Cardiac septum (tissue), 1 donor: ENCODE measurements around the gene DTX1. TPM values are rescaled to one million over a fixed set of nuclear protein-coding genes. Genes with fewer than 3 reads are reported as not detected.

Experiments
- DNase-seq: peaks from one replicate; pipeline ENCODE4 v3.0.0-alpha.2; 2020; ENCODE audit warnings: low spot score
- intact Hi-C: fragments of 100-400 bp; cut with DNase I; formaldehyde crosslinking; loops from one replicate; pipeline ENCODE4 v1.14.0; 2022
- total RNA-seq: library from RNA; stranded (reverse); fragmentation: NEBNext Ultra II Directional; extraction: Animal tissue kit (Norgen Biotek cat#: 25700); gene quantifications from one replicate; pipeline ENCODE4 v1.2.1, GENCODE V29; 2021
- donor health status: DM: no; HTN: no; CAD: no.

The DTX1 gene
- total RNA-seq, 1 donor from 2014 or later, result 2.6 TPM

DNA sequence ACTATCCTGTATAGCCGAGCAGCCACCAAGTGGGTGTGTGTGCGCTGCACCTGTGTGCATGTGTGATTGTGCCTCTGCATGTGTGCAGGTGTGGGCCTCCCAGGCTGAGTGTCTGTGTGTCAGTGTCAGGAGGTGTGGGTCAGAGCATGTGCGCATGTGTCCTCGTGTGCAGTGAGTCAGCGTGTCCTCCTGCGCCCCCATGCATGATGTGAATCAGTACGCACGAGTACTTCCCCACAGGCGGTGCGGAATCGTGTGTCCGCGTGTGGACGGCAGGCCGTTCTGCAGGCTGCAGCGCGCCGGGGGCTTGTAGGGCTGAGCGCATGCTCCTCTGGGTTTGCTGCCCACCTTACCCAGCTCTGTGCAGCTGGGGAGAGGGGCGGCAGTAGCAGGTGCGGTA is 34.2 kb downstream of the DTX1 start:
- intact Hi-C loops, result no loop called here
- no peak for DNase-seq

DNA sequence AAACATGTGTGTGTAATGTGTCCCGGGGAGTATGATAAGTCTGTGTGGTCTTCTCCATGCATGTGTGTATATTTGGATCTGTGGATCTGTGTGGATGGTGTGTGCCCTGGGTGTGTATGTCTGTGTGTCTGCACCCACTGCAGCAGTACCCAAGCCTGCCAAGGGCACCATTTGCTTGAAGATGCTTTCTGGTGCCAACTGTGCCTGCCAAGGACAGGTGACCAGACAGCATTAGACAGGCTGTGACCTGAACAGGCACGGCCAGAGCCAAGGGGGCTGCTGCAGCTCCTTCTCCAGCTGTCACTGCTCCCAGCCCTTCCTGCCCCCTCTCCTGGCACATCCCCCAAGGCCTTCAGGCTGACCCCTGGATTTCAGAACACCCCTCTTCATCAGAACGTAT is 35.0 kb downstream of the DTX1 start:
- intact Hi-C loops, result no loop called here
- no peak for DNase-seq

DNA sequence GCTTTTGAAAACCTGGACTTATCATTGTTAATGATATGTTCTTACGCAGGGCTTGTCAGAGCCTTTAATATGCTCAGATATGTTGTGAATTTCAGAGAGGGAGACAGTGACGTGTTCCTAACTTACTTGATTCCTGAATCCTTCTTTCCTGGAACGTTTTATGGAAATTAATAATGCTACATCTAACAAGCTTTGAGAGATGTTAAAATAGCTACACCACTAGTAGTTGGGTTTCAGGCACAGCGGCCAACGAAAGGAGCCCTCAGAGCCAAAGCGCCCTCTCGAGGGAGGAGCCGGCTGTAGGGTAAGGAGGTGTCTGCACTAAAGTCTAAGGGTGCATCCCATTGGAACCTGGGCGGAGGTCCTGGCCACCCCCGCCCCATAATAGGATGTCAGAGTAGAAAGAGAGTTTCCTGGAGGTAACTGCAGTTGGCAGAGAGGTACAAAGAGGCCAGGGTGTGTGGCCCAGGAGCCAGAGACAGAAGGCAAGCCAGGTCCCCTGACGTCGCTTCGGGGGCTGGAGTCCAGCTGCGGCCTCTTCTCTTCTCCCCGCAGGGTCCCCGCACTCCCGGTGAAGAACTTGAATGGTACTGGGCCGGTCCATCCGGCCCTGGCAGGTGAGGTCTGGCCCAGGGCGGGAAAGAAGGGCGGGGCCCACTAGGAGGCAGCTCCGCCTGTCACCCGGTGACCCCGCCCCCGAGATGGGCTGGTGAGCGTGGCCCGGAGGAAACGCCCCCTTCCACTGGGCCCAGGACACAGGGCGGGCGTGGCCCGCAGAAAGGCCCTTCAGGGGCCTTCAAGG is 36.3 kb downstream of the DTX1 start:
- no peak for DNase-seq
- intact Hi-C loops, result no loop called here

DNA sequence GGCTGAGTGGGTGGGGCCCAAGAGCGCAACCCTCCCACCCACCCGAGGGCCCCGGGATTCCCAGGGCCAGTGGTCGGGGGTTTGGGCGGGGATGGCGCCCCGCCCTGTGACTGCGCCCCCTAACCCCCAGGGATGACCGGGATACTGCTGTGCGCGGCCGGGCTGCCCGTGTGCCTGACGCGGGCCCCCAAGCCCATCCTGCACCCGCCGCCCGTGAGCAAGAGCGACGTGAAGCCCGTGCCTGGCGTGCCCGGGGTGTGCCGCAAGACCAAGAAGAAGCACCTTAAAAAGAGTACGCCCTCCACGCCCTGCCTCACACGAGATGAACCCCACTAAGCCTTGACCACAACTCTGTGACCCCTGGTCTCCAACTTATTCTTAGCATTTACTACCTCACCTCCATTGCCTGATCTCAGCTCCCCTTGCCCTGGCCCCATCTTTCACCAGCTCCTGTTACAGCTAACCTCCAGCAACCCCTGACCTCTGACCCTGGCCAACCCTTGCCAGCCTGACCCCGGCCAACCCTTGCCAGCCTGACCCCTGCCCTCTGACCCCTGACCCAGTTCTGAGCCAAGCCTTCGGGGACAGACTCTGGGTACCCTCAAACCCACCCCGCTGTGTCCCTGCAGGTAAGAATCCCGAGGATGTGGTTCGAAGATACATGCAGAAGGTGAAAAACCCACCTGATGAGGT is 37.0 kb downstream of the DTX1 start:
- intact Hi-C loops, result no loop called here
- DNase-seq, result no peak

DNA sequence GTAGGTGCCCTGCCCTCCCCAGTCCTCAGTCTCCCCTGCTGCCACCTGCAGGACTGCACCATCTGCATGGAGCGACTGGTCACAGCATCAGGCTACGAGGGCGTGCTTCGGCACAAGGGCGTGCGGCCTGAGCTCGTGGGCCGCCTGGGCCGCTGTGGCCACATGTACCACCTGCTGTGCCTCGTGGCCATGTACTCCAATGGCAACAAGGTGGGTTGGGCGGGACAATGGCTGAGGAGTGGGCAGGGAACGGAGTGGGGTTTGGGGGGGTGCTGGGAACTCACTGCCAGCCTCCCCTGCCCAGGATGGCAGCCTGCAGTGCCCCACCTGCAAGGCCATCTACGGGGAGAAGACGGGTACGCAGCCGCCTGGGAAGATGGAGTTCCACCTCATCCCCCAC is 38.2 kb downstream of the DTX1 start:
- intact Hi-C loops, result no loop called here
- no peak for DNase-seq

DNA sequence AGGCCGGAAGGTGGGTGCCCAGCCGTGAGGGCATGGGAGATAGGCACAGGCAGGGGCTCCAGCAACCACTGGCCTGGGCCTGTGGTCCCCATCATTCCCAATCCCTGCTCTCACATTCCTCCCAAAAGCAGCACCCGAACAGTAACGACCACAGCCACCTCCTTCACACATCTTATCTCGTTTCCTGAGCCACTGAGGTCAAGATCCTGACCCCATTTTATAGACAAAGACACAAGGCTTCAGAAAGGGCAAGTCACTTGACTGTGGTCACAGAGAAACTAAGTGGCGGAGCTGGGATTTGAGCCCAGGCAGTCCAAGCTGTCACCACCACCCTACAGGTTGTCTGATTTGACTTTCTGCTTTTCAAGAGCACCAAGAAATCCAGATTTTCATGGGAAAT is 38.9 kb downstream of the DTX1 start:
- DNase-seq, result no peak
- intact Hi-C loops, result no loop called here

DNA sequence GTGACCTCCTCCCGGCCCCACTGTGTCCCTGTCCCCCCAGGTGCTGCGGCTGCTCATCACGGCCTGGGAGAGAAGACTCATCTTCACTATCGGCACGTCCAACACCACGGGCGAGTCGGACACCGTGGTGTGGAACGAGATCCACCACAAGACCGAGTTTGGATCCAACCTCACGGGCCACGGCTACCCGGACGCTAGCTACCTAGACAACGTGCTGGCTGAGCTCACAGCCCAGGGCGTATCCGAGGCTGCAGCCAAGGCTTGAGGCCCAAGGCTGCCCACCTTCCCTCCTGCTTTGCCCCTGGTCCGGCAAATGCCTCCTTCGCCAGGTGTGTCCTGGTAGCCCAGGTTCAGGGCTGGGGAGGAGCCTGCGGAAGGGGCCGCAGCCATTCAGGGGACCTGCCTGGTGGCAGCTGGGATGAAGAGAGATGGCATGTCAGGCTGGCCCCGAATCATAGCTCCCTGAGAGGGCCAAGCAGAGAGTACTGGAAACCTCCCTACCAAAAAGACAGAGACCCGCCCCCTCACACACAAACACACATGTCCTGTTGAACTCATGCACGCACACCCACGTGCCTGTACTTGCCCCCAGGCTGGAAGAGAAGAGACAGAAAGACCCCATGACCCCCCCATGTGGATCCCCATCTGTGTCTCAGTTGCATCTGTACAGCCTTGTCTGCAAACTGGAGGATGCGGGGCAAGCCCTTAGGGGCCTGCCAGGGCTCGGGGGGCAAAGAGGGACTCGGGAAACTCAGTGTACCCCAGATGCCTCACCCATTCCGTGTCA is 40.3 kb downstream of the DTX1 start:
- intact Hi-C loops, result no loop called here
- no peak for DNase-seq

DNA sequence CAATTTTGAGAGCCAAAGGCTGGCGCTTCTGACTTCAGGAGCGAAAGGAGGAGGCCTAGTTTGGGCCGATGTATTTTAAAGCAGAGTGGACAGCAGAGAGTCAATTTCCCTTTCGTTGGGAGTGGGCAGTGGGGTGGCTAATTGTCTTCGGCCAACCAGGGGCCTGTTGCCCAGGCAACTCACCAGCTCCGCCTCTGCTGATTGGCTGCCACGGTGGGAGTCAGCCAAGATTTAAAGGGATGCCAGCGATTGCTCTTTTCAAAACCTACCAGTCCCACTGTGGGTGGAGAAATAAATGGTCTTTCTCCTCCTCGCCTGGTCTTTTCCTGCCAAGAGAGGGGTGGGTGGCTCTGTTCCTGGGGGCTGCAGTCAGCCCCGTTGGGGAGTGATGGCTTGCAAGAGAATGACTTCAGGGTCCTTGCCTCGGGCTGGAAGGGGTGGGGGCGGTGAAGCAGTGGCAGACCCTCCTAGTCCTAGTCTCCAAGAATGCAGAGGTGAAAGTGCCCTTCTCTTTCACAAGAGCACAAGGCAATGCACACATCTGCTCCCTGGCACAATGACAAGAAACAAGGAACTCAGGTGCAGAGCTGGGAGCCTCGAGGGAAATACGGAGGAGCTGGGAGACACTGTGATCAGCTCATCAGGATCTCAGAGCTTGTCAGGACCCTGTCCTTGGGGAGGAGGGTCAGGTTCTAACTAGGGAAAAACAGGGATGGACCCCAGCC is 41.3 kb downstream of the DTX1 start:
- DNase-seq, result no peak
- intact Hi-C loops, result loop anchor here (2.0 kb wide), 1 partner anchor 49 kb away; no protein-coding TSS in a partner anchor

DNA sequence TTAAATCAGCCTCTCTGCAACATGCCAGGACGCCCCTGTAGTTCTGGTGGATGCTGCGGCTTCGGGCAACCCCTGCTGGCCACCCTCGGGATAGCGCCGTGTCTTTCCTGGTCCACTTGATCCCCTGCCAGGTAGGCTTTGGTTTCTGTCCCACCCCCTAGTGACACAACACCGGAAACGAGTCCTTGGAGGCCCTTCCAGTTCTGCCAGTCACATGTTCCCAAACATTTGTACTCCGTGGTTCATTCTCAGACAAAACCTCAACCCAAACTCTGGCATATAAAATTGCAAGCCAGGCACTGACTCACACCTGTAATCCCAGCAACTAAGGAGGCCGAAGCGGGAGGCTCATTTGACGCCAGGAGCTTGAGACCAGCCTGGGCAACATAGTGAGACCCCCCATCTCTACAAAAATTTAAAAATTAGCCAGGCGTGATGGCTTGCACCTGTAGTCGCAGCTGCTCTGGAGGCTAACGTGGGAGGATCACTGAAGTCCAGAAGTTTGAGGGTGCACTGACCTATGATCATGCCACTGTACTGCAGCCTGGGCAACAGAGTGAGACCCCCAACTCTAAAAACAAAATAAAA is 42.0 kb downstream of the DTX1 start:
- intact Hi-C loops, result loop anchor here (2.0 kb wide), 1 partner anchor 50 kb away; no protein-coding TSS in a partner anchor
- DNase-seq, result no peak

DNA sequence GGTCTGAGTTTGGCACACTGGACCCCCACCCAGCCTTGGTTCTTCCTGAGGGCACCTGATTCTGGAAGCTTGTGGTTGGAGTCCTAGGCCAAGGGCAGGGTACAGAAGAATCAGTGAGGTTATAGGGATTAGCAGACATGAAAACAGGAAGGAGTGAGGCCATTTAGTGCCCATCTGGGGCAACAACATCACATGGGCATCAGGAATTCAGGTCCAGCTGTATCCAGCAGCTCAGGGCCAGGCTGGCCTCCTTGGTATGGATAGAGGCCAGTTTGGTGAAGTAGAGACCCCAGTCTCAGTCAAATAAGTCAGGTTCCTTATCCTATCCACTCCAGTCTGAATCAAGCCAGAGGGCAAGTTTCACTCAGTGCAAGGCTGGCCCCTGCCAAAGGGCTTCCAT is 42.8 kb downstream of the DTX1 start:
- DNase-seq, result no peak
- intact Hi-C loops, result loop anchor here (2.0 kb wide), 1 partner anchor 51 kb away; no protein-coding TSS in a partner anchor

DNA sequence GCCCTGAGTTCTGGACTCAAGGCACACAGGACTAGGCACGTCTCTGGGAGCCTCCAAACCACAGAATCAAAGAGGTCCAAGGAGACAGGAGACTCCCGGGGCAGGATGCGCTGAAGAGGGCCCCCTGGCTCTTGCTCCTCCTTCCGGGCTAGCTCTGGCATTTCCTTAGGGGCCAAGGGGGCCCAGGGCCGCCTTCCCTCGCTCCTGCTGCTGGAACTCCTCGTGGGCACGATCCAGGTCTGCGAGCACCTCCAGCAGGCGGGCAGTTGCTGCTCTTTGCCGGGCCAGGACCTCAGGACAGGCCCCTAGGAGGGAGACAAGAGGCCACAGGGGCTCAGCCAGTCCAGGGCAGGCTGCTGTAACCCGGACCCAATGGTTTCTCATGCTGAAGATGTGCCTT is 43.2 kb downstream of the DTX1 start:
- intact Hi-C loops, result loop anchor here (2.0 kb wide), 1 partner anchor 51 kb away; no protein-coding TSS in a partner anchor
- no peak for DNase-seq

DNA sequence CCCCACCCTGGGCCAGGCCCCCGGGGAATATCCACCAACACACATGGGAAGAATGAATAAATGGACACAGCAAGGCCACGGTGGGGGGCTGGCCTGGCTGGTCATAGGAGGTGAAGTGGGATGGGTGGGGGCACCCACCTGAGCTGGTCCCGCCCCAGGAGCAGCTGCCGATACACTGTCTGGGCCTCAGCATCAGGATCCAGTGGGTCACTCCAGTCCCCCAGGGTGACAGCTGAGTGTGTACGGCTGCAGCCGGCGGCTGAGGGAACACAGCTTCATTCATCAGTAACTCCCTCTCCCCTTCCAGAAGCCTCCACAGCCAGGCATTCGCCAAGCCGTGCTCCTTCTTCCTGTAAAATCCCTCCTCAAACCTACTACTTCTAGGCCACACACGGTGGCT is 45.2 kb downstream of the DTX1 start:
- intact Hi-C loops, result no loop called here
- DNase-seq, result no peak

DNA sequence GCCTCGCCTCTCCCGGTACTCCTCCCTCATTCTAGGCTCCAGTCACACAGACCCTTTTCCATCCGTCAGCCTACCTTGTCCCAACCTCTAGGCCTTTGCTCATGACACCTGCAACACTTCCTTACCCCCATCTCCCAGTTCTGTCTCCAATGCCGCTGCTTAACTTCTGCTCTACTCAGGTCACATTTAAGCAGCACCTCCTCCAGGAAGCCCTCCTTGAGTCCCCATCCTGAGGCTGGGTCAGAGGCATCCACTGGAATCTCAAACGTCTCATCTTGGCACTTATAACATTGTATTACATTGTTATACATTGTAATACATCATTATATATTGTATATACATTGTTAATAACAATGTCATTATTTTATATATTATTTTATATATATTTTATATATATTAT is 46.3 kb downstream of the DTX1 start:
- DNase-seq, result no peak
- intact Hi-C loops, result no loop called here

DNA sequence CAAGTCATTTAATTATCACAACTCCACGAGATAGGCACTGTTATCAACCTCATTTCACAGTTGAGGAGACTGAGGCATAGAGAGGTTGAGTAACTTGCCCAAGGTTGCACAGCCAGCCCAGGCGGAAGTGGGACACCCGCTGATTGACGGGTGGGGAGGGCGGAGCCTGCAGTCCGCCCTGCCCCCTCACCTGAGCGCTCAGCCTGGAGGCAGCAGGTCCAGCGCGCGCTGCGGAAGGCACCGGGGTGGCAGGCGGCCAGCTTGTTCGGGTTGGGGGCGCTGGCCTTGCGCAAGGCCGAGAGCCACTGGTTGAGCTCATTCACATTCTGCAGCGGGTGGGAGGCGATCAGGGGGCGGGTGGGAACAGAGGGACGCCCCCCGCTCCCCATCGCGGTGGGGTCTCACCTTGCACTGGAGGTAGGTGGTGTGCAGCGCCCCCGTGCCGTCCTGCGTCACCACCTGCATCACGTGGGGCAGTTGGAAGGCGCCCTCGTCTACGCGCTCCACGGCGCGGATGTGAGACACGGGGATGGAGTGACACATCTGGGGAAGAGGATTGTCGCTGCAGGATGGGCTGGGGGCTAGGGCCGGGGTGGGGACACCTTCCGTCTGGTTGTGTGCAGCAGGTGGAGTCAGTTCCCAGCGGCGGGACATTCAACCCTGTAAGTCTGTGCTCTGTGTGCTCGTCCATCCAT is 47.4 kb downstream of the DTX1 start:
- DNase-seq, result no peak
- intact Hi-C loops, result no loop called here

DNA sequence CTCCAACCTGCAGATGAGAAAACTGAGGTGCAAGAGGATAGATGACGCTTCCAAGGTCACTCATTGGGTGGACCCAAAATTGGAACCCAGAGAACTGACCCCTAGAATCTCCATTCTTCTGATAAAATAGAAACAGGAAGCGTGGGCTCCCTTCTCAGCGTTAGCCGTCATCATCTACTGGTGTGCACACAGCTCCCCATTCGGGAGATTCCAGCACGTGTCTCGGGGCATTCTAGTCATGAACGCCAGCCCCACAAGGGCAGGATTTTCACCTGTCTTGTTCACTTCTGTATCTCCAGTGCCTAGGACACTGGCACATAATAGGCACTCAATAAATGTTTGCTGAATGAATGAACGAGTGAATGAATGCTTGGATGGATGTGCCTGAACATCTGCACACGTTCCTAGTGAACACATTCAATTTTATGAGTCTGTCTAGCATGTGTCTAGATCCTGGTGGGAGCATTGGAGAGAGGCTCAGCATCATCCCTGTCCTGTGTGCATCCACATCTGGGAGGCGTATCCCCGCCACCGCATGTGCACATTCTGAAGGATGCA is 48.5 kb downstream of the DTX1 start:
- no peak for DNase-seq
- intact Hi-C loops, result no loop called here

DNA sequence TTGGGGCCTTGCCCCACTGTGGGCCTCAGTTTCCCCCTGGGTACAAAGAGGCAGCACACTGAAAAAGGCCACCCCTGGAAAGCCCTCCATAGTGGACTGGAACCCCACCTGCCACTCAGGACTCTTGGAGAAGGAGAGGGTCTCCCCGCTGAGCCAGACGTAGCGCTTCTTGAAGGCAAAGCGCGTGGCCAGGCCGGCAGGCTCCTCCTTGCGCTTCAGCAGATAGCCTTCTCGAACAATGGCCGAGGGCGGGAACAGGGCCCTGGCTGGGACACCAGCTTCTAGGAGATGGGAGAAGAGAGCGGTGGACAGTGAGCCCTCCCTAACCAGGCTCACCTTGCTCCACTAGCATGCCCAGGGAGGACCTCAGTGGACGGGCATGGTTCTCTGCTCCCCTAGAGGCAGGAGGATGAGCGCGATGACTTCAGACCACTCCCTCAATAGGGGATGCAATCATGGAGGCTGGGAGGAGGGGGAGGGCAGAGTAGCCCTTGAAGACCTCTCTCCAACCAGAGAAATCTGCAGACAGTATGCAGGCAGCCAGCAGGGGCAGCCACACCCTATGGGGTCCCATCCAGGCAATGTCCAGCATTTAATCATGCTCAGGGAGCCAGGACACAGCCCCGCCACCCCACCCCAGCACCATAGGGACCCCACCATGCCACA is 49.2 kb downstream of the DTX1 start:
- intact Hi-C loops, result no loop called here
- DNase-seq, result no peak

DNA sequence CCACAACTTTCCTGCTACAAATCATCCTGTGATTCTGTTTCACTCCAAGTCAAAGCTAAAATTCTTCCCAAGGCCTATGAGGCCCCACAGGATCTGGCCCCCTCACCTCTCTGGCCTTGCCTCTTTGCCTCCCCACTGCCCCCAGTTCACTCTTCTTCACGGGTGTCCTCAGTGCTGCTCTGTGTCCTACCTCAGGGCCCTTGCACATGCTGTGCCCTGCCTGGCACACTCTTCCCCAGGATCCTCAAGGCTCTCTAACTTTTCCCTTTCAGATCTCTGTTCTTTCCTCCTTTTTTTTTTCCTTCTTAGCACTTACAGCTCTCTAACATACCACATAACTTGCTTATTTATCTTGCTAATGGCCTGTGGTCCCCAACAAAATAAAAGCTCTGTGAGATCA is 49.8 kb downstream of the DTX1 start:
- intact Hi-C loops, result no loop called here
- no peak for DNase-seq

DNA sequence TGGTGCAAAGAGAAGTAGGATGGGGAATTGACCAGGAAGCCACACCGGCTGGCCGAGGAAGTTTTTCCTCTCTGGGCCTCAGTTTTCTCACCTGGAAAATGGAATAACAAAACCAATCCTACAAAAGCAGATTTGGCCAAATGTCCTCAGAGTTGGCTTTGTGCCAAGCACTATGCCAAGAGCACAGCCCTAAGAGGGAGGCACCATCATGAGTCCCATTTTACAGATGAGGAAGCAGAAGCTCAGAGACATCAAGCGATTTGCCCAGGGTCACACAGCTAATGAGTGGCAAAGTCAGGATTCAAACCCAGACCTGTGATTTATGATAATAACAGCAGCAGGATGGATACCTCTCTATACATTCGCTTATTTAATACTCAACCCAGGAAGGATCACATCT is 51.8 kb downstream of the DTX1 start:
- no peak for DNase-seq
- intact Hi-C loops, result no loop called here
